ENCODE measurements around the gene PTGER1. TPM values are rescaled to one million over a fixed set of nuclear protein-coding genes. Genes with fewer than 3 reads are reported as not detected.
"Not testable (repeated sequence)": the region's sequence is repeated elsewhere in the genome, so short reads cannot be mapped to it uniquely, and the experiment has no call there.

PTGER1 gene
- total RNA-seq = 0.55 TPM
- long read RNA-seq = 0 reads

DNA sequence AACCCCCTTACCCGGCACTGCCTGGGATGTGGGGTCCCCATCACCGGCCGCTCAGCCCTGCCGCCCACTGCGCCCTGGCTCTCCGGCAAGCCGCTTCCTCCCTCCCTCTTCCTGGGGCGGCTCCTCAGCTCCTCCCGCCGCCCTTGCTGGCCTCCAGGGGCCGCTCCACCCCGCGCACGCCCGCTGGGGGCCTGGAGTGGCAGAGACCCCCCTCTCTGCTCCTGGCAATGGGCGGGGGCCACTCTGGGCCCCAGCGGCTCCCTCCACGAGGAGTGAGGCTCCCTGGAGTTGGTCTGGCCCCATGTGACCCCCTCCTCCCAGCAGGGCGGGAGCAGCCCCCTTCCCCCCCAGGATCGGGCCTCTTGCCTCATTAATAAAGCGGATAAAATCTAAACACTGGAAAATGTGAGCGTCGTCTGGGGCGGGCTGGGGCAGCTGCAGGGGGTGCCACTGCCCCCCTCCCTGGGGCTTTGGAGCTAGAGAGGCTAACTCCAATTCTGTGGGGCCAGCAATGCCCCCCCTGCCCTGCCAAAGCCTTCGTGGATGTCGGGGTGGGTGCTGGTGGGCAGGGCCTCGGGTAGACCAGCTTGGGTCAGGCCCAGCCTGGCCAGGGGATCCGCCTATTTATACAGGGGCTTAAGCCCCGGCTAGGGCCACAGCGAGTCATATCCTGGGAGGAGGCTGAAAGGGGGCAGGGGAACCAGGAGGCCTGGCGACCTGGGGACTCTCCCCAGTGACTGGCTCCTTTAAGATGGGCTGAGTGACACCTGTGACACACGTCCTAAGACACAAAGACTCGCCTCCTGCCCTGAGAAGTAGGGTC, at the start of gene PTGER1:
TSS of gene PTGER1 (minus strand) at position 104 of the 823 bp plus-strand sequence. CDS start 1,034 bp downstream, outside the sequence.
- no peak for DNase-seq (ENCODE audit: low spot score)

DNA sequence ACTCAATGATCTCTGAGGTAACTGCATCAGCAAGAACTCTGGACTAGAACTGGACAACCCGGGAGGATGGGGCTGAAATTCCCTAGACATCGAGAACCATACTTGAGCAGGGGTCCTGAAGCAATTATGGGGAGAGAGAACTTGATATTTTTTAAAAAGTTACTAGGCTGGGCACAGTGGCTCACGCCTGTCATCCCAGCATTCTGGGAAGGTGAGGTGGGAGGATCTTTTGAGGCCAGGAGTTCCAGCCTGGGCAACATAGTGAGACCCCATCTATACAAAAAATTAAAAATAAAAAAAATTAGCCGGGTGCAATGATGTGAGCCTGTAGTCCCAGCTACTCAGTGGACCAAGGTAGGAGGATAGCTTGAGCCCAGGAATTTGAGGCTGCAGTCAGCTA, 45.4 kb upstream of the PTGER1 start:
- DNase-seq (ENCODE audit: low spot score) = no peak

DNA sequence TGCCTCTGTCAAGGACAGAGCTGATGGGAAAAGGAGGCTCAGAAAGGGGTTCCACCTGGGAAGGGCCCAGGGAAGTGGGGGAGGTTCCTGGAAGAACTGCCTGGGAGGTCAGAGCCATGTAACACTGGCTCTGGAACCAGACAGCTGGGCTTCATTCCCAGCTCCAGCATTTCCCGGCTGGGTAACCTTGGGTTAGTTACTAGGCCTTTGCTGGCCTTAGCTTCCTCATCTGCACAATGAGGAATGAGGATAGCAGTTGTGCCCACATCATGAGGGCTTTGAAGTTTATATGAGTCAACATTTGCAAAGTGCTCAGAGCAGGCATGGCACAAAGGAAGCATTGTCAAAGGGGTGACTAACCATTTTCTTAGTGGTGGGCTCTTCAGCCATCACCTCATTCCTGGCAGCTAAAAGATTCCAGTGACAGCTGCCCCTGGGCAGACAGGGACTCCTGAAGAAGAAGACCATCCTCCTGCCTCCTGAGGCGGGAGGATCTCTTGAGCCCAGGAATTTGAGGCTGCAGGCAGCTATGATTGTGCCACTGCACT, 44.8 kb upstream of the PTGER1 start:
- DNase-seq (ENCODE audit: low spot score) = no peak

- DNase-seq (ENCODE audit: low spot score) = no peak
These were observed 44.2 kb upstream of the PTGER1 start for GRCh38 chr19:14519245-14519859.

- DNase-seq (ENCODE audit: low spot score) = peak; percentile 93
These were observed 42.8 kb upstream of the PTGER1 start, which contains the start of gene DNAJB1 for GRCh38 chr19:14517840-14518505. DNAJB1 (minus strand) TSS chr19:14518397; CDS start chr19:14518349, 48 bp downstream.

GRCh38 chr19:14517446-14517839, 42.3 kb upstream of the PTGER1 start:
- DNase-seq (ENCODE audit: low spot score) = peak; percentile 89

GRCh38 chr19:14516746-14517438, 41.7 kb upstream of the PTGER1 start:
- no peak for DNase-seq (ENCODE audit: low spot score)

- DNase-seq (ENCODE audit: low spot score) = no peak
These were observed 40.9 kb upstream of the PTGER1 start for GRCh38 chr19:14516048-14516534.

- DNase-seq (ENCODE audit: low spot score) = no peak
These were observed 40.4 kb upstream of the PTGER1 start for GRCh38 chr19:14515501-14516047.

- DNase-seq (ENCODE audit: low spot score) = no peak
These were observed 39.2 kb upstream of the PTGER1 start for GRCh38 chr19:14514215-14514863.

DNA sequence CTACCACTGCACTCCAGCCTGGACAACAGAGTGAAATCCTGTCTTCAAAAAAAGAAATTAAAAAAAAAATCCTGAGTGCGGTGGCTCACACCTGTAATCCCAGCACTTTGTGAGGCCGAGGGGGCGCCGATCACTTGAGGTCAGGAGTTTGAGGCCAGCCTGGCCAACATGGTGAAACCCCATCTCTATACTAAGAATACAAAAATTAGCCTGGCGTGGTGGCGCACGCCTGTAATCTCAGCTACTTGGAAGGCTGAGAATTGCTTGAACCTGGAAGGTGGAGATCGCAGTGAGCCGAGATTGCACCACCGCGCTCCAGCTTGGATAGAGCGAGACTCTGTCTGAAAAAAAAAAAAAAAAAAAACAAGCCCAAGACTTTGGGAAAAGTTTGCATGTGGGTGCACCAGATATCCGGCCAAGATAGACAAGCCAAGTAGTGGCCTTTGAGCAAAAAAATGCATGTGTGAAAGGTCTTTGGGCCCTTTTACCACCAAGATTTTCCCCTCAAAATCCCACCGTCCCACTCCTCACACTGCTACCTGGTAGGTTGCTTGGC, 37.3 kb upstream of the PTGER1 start:
- no peak for DNase-seq (ENCODE audit: low spot score)

GRCh38 chr19:14511229-14511593, 36.1 kb upstream of the PTGER1 start:
- DNase-seq (ENCODE audit: low spot score) = no peak

GRCh38 chr19:14510311-14511228, 35.4 kb upstream of the PTGER1 start:
- no peak for DNase-seq (ENCODE audit: low spot score)

- DNase-seq (ENCODE audit: low spot score) = no peak
These were observed 32.8 kb upstream of the PTGER1 start for GRCh38 chr19:14507704-14508542.

DNA sequence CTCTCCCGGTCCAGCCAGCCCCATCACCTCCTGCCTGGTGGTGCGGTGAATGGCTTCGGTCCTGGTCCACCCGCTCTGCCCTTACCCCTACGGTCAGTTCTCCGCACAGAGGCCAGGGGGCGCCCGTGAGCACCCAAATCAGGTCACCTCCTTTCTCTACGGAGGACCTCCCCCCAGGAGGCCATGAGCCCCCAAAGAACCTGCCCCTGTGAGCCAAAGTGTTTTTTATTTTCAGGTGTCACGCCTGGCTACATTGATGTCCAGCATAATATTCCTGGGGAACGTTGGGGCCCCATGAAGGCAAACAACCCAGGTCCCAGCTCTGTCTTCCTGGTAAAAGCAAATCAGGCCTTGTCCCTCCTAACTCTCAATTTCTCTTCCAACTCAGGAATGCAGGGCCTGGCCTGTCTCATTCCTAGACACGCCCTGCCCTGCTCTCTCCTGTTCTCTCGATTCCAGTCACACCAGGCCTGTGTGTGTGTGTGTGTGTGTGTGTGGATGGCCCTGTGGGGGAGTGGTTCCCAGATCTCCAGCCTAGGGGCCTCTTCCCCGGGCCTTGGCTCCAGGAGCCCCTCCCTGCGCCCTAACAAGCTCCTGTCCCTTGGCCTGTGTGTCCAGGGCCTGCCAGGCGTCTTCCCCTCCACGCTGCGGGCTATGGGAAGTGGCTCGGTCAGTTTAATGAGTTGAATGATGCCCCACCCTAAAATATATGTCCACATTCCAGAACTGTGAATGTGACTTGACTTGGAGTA, 30.5 kb upstream of the PTGER1 start:
- no peak for DNase-seq (ENCODE audit: low spot score)

GRCh38 chr19:14504575-14504974, 29.4 kb upstream of the PTGER1 start:
- not testable (repeated sequence) for DNase-seq (ENCODE audit: low spot score)

DNA sequence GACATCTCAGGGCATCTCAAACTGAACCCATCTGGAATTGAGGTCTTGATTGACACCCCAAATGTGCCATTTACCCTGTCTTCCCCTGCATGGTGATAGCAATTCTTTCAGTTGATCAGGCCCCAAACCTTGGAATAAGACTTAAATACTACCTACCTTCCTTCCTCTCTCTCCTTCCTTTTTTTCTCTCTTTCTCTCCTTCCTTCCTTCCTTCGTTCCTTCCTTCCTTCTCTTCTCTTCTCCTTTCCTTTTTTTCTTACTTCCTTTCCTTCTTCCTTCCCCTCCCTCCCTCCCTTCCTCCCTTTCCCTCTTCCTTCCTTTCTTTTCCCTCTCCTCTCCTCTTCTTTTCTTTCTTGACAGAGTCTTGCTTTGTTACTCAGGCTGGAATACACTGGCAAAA, 28.1 kb upstream of the PTGER1 start:
- DNase-seq (ENCODE audit: low spot score) = no peak

Measured in mesenteric fat pad (tissue), 1 donor.